Activated naive CD8-positive, alpha-beta T cell treated with anti-CD3 and anti-CD28 coated beads for 36 hours (primary cell): ENCODE results near the gene RARB. TPM values are rescaled to one million over a fixed set of nuclear protein-coding genes. Genes with fewer than 3 reads are reported as not detected.

Experiments
- DNase-seq: peaks from one replicate; pipeline ENCODE4 v3.0.0; 2021
- H3K27ac Mint-ChIP-seq: one replicate; pipeline ENCODE4 v1.8.0; 2022; ENCODE audit warnings: mild to moderate bottlenecking, moderate library complexity, mixed read lengths
- H3K27me3 Mint-ChIP-seq: one replicate; pipeline ENCODE4 v1.8.0; 2022; ENCODE audit warnings: mild to moderate bottlenecking, mixed read lengths
- H3K36me3 Mint-ChIP-seq: one replicate; pipeline ENCODE4 v1.8.0; 2021; ENCODE audit warnings: mild to moderate bottlenecking, mixed read lengths
- H3K4me1 Mint-ChIP-seq: one replicate; pipeline ENCODE4 v1.8.0; 2021; ENCODE audit warnings: mixed read lengths
- H3K4me3 Mint-ChIP-seq: one replicate; pipeline ENCODE4 v1.8.0; 2022; ENCODE audit warnings: mild to moderate bottlenecking, moderate library complexity, mixed read lengths
- H3K9me3 Mint-ChIP-seq: one replicate; pipeline ENCODE4 v1.8.0; 2022; ENCODE audit warnings: mixed read lengths
- total RNA-seq, 2 experiments: library from RNA; stranded (reverse); gene quantifications; one replicate each; pipeline ENCODE4 v1.2.3, GENCODE V29; 2021

RARB gene
- total RNA-seq, 2 experiments from 2014 or later: not detected

GRCh38 chr3:25513642-25514266, 85.7 kb downstream of the RARB start:
- no peaks in the 10 kb centered on the region for H3K9me3 Mint-ChIP-seq
- no peak overlapping the region for H3K27ac Mint-ChIP-seq
- H3K4me3 Mint-ChIP-seq: no peak overlapping the region
- DNase-seq: no peak
- no peaks in the 10 kb centered on the region for H3K4me1 Mint-ChIP-seq
- peaks cover 3% of the 10 kb centered on the region for H3K27me3 Mint-ChIP-seq
- no peaks in the 10 kb centered on the region for H3K36me3 Mint-ChIP-seq

- H3K27me3 Mint-ChIP-seq: peaks cover 5% of the 10 kb centered on the region
- H3K27ac Mint-ChIP-seq: no peak overlapping the region
- no peaks in the 10 kb centered on the region for H3K4me1 Mint-ChIP-seq
- H3K4me3 Mint-ChIP-seq: no peak overlapping the region
- no peaks in the 10 kb centered on the region for H3K9me3 Mint-ChIP-seq
- no peak for DNase-seq
- no peaks in the 10 kb centered on the region for H3K36me3 Mint-ChIP-seq
These were observed 87.1 kb downstream of the RARB start for GRCh38 chr3:25515171-25515570.

GRCh38 chr3:25520926-25521559, 93.0 kb downstream of the RARB start:
- no peaks in the 10 kb centered on the region for H3K36me3 Mint-ChIP-seq

GRCh38 chr3:25527336-25527735, 99.3 kb downstream of the RARB start:
- no peaks in the 10 kb centered on the region for H3K36me3 Mint-ChIP-seq
- H3K4me1 Mint-ChIP-seq: no peaks in the 10 kb centered on the region
- no peak for DNase-seq
- no peak overlapping the region for H3K4me3 Mint-ChIP-seq
- peaks cover 3% of the 10 kb centered on the region for H3K9me3 Mint-ChIP-seq
- peaks cover 6% of the 10 kb centered on the region for H3K27me3 Mint-ChIP-seq
- H3K27ac Mint-ChIP-seq: no peak overlapping the region

More at GRCh38 chr3:25520926-25521559, 93.0 kb downstream of the RARB start:
- H3K27me3 Mint-ChIP-seq: peaks cover 10% of the 10 kb centered on the region
- no peak overlapping the region for H3K27ac Mint-ChIP-seq
- H3K9me3 Mint-ChIP-seq: no peaks in the 10 kb centered on the region
- no peaks in the 10 kb centered on the region for H3K4me1 Mint-ChIP-seq
- DNase-seq: no peak
- H3K4me3 Mint-ChIP-seq: no peak overlapping the region

- no peaks in the 10 kb centered on the region for H3K36me3 Mint-ChIP-seq
- no peak overlapping the region for H3K27ac Mint-ChIP-seq
- H3K4me3 Mint-ChIP-seq: no peak overlapping the region
- H3K9me3 Mint-ChIP-seq: peaks cover 6% of the 10 kb centered on the region
- no peak for DNase-seq
- H3K27me3 Mint-ChIP-seq: peaks cover 6% of the 10 kb centered on the region
- no peaks in the 10 kb centered on the region for H3K4me1 Mint-ChIP-seq
These were observed 99.7 kb downstream of the RARB start for GRCh38 chr3:25527801-25528200.

- H3K36me3 Mint-ChIP-seq: no peaks in the 10 kb centered on the region
- no peak for DNase-seq
- H3K9me3 Mint-ChIP-seq: peaks cover 6% of the 10 kb centered on the region
- no peak overlapping the region for H3K4me3 Mint-ChIP-seq
- no peak overlapping the region for H3K27ac Mint-ChIP-seq
- H3K4me1 Mint-ChIP-seq: no peaks in the 10 kb centered on the region
- no peaks in the 10 kb centered on the region for H3K27me3 Mint-ChIP-seq
These were observed 103.9 kb downstream of the RARB start for GRCh38 chr3:25531971-25532370.

- Mint-ChIP-seq H3K4me1 (no peaks in the 10 kb centered on the region), H3K27me3 (no peaks in the 10 kb centered on the region), H3K4me3 (no peak overlapping the region), H3K9me3 (peaks cover 6% of the 10 kb centered on the region), H3K36me3 (no peaks in the 10 kb centered on the region), H3K27ac (no peak overlapping the region)
- DNase-seq: peak; percentile 20
These were observed 104.5 kb downstream of the RARB start for GRCh38 chr3:25532431-25533162.

- DNase-seq: no peak
- Mint-ChIP-seq H3K27me3 (no peaks in the 10 kb centered on the region), H3K4me1 (no peaks in the 10 kb centered on the region), H3K36me3 (no peaks in the 10 kb centered on the region), H3K27ac (no peak overlapping the region), H3K9me3 (peaks cover 6% of the 10 kb centered on the region), H3K4me3 (no peak overlapping the region)
These were observed 105.3 kb downstream of the RARB start for GRCh38 chr3:25533399-25533798.

- no peaks in the 10 kb centered on the region for H3K4me1 Mint-ChIP-seq
- H3K27ac Mint-ChIP-seq: no peak overlapping the region
- DNase-seq: no peak
- peaks cover 6% of the 10 kb centered on the region for H3K9me3 Mint-ChIP-seq
- H3K4me3 Mint-ChIP-seq: no peak overlapping the region
- no peaks in the 10 kb centered on the region for H3K27me3 Mint-ChIP-seq
- no peaks in the 10 kb centered on the region for H3K36me3 Mint-ChIP-seq
These were observed 105.9 kb downstream of the RARB start for GRCh38 chr3:25534007-25534406.

- Mint-ChIP-seq H3K27ac (no peak overlapping the region), H3K27me3 (no peaks in the 10 kb centered on the region), H3K4me3 (no peak overlapping the region), H3K4me1 (no peaks in the 10 kb centered on the region), H3K9me3 (peaks cover 6% of the 10 kb centered on the region), H3K36me3 (no peaks in the 10 kb centered on the region)
- DNase-seq: no peak
These were observed 108.7 kb downstream of the RARB start for GRCh38 chr3:25536521-25537391.

- no peak for DNase-seq
- no peak overlapping the region for H3K27ac Mint-ChIP-seq
- H3K4me1 Mint-ChIP-seq: no peaks in the 10 kb centered on the region
- H3K36me3 Mint-ChIP-seq: no peaks in the 10 kb centered on the region
- peaks cover 2% of the 10 kb centered on the region for H3K9me3 Mint-ChIP-seq
- H3K4me3 Mint-ChIP-seq: no peak overlapping the region
- no peaks in the 10 kb centered on the region for H3K27me3 Mint-ChIP-seq
These were observed 109.5 kb downstream of the RARB start for GRCh38 chr3:25537516-25537915.

GRCh38 chr3:25540273-25540672, 112.2 kb downstream of the RARB start:
- Mint-ChIP-seq H3K9me3 (no peaks in the 10 kb centered on the region), H3K4me3 (no peak overlapping the region), H3K36me3 (no peaks in the 10 kb centered on the region), H3K4me1 (no peaks in the 10 kb centered on the region), H3K27ac (no peak overlapping the region), H3K27me3 (no peaks in the 10 kb centered on the region)
- DNase-seq: no peak

- no peaks in the 10 kb centered on the region for H3K9me3 Mint-ChIP-seq
- no peak overlapping the region for H3K27ac Mint-ChIP-seq
- H3K27me3 Mint-ChIP-seq: no peaks in the 10 kb centered on the region
- no peaks in the 10 kb centered on the region for H3K36me3 Mint-ChIP-seq
- DNase-seq: no peak
- no peaks in the 10 kb centered on the region for H3K4me1 Mint-ChIP-seq
- no peak overlapping the region for H3K4me3 Mint-ChIP-seq
These were observed 114.5 kb downstream of the RARB start for GRCh38 chr3:25542492-25543039.

- Mint-ChIP-seq H3K27ac (no peak overlapping the region), H3K4me1 (no peaks in the 10 kb centered on the region), H3K36me3 (no peaks in the 10 kb centered on the region), H3K4me3 (no peak overlapping the region), H3K9me3 (no peaks in the 10 kb centered on the region), H3K27me3 (peaks cover 4% of the 10 kb centered on the region)
- no peak for DNase-seq
These were observed 119.0 kb downstream of the RARB start for GRCh38 chr3:25547103-25547502.
